Hepatocyte (in vitro differentiated cells): ENCODE measurements around the gene NELFB. TPM values are rescaled to one million over a fixed set of nuclear protein-coding genes. Genes with fewer than 3 reads are reported as not detected.

Experiments
- DNase-seq: peaks from one replicate; pipeline ENCODE4 v3.0.0-alpha.2; 2016; ENCODE audit warnings: low spot score
- H2AFZ ChIP-seq: fragments of 200-600 bp; sonication (generic); 2 replicates; pipeline ENCODE4 v1.6.0; 2016; ENCODE audit warnings: antibody characterized with exemption, mild to moderate bottlenecking
- H3K27ac ChIP-seq: fragments of 200-600 bp; sonication (generic); 2 replicates; pipeline ENCODE4 v1.5.1; 2016; ENCODE audit warnings: mild to moderate bottlenecking
- H3K27me3 ChIP-seq: fragments of 200-600 bp; sonication (generic); 2 replicates; pipeline ENCODE4 v1.6.1; 2016
- H3K36me3 ChIP-seq: fragments of 200-600 bp; sonication (generic); replicated peaks from 2 replicates; pipeline ENCODE4 v1.5.1; 2016; ENCODE audit warnings: low read depth; ENCODE audit not compliant: insufficient read depth
- H3K4me1 ChIP-seq: fragments of 200-600 bp; sonication (generic); 2 replicates; pipeline ENCODE4 v1.5.1; 2016; ENCODE audit warnings: mild to moderate bottlenecking, moderate library complexity; ENCODE audit not compliant: insufficient read depth
- H3K4me2 ChIP-seq: fragments of 200-600 bp; sonication (generic); 2 replicates; pipeline ENCODE4 v1.6.0; 2016
- H3K4me3 ChIP-seq: fragments of 200-600 bp; sonication (generic); 2 replicates; pipeline ENCODE4 v1.5.1; 2016; ENCODE audit warnings: mild to moderate bottlenecking
- H3K79me2 ChIP-seq: fragments of 200-600 bp; sonication (generic); 2 replicates; pipeline ENCODE4 v1.6.0; 2017; ENCODE audit warnings: mild to moderate bottlenecking
- H3K9me2 ChIP-seq: fragments of 200-600 bp; sonication (generic); replicated peaks from 2 replicates; pipeline ENCODE4 v1.6.0; 2017; ENCODE audit warnings: mild to moderate bottlenecking; ENCODE audit not compliant: insufficient read depth
- H3K9me3 ChIP-seq: fragments of 200-600 bp; sonication (generic); 2 replicates; pipeline ENCODE4 v1.5.1; 2016; ENCODE audit warnings: low read depth, mild to moderate bottlenecking
- H4K20me1 ChIP-seq: fragments of 200-600 bp; sonication (generic); 2 replicates; pipeline ENCODE4 v1.6.0; 2016; ENCODE audit warnings: mild to moderate bottlenecking; ENCODE audit not compliant: insufficient read depth, poor library complexity, severe bottlenecking
- EZH2 ChIP-seq: fragments of 200-600 bp; sonication (generic); IDR thresholded peaks from 2 replicates; pipeline ENCODE4 v1.6.1; 2016; ENCODE audit warnings: antibody characterized with exemption, mild to moderate bottlenecking, borderline replicate concordance
- EZH2phosphoT487 ChIP-seq: fragments of 200-600 bp; sonication (generic); IDR thresholded peaks from one replicate; pipeline ENCODE4 v1.6.1; 2018; ENCODE audit warnings: antibody characterized with exemption, mild to moderate bottlenecking, low read depth, moderate library complexity; ENCODE audit not compliant: unreplicated experiment, severe bottlenecking
- WGBS: methylation state at CpG from one replicate; pipeline ENCODE4 v1.1.6; 2016; ENCODE audit warnings: low lambda C conversion rate; ENCODE audit errors: missing lambda C conversion rate; 5-methylcytosine and 5-hydroxymethylcytosine counted together
- polyA plus RNA-seq: library from polyadenylated mRNA; unstranded; fragments of >200 nt; fragmentation: Nextera tagmentation; extraction: Ambion mirVana; gene quantifications from 2 replicates; pipeline ENCODE4 v1.2.1, GENCODE V29; 2016
- total RNA-seq: library from RNA; depleted of rRNA; stranded (reverse); fragments of >200 nt; gene quantifications from 2 replicates; pipeline ENCODE4 v1.2.3, GENCODE V29; 2014
- TF ChIP-seq, protein P1 (sequence below): fragments of 200-600 bp; sonication (generic); IDR thresholded peaks from 2 replicates; pipeline ENCODE4 v1.5.1; 2016; ENCODE audit warnings: antibody characterized with exemption, mild to moderate bottlenecking; ENCODE audit not compliant: poor library complexity

The NELFB gene
- total and polyA plus RNA-seq, 2 experiments from 2014 or later: 41.4 to 63.5 TPM

DNA sequence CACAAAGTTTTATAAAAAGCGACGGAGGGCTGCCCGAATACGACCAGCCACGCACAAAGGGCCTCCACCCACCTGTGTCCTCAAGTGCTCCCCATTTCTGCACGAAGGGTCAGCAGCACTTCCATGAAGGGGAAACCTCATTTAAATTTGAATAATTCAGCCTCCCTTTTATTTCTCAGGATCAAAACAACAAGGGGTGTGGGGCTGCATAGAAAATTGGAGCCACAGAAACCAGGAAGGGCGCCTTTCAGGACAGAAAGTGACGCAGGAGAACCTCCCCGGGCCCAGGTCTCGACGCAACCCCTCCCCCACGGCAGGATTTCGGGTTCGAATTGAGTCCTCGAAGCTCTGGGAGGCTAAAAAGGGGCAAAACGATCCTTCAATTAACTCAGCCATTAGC lies 44.8 kb downstream of the NELFB start:
- Histone ChIP-seq H3K9me2 (no peaks in the 10 kb centered on the region), H3K27ac (no peak overlapping the region), H3K9me3 (no peaks in the 10 kb centered on the region), H2AFZ (no peak overlapping the region), H3K4me3 (peak overlapping the region; percentile 68), H3K4me2 (peak overlapping the region; percentile 90), H3K36me3 (no peaks in the 10 kb centered on the region), H3K79me2 (peaks cover 9% of the 10 kb centered on the region), H3K27me3 (no peaks in the 10 kb centered on the region), H4K20me1 (peaks cover 3% of the 10 kb centered on the region), H3K4me1 (peaks cover 55% of the 10 kb centered on the region)
- 22% methylated on average over 16 of the region's 16 CpGs for WGBS
- DNase-seq: no peak
- TF ChIP-seq EZH2 (no peak), EZH2phosphoT487 (no peak)
- TF ChIP-seq, protein P1, sequence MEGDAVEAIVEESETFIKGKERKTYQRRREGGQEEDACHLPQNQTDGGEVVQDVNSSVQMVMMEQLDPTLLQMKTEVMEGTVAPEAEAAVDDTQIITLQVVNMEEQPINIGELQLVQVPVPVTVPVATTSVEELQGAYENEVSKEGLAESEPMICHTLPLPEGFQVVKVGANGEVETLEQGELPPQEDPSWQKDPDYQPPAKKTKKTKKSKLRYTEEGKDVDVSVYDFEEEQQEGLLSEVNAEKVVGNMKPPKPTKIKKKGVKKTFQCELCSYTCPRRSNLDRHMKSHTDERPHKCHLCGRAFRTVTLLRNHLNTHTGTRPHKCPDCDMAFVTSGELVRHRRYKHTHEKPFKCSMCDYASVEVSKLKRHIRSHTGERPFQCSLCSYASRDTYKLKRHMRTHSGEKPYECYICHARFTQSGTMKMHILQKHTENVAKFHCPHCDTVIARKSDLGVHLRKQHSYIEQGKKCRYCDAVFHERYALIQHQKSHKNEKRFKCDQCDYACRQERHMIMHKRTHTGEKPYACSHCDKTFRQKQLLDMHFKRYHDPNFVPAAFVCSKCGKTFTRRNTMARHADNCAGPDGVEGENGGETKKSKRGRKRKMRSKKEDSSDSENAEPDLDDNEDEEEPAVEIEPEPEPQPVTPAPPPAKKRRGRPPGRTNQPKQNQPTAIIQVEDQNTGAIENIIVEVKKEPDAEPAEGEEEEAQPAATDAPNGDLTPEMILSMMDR: no peak

DNA sequence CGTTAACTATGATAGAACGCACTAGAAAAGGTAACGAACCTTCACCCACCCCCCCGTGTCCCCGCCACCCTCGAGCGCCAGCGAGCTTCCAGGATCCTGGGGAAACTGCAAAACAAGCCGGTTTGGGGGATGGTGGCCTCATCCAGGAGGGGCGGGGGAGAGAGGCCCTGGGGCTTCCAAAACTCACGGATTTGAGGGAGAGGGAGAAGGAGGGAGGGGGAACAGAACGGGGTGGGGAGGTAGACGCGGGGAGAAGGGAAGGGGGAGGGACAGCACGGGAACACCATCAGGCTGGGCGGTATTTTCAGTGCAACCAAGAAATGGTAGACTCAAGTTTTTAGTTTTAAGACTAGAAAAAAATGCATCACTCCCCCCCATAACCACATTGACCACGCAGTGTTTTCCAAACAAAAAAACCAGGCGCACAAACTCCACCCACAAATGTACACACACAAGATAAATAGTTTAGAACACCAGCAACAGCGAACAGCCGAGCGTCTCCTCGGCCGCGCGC lies 45.5 kb downstream of the NELFB start:
- Histone ChIP-seq H3K4me1 (peaks cover 52% of the 10 kb centered on the region), H2AFZ (peak overlapping the region; percentile 57), H3K27me3 (no peaks in the 10 kb centered on the region), H3K79me2 (peaks cover 9% of the 10 kb centered on the region), H4K20me1 (peaks cover 3% of the 10 kb centered on the region), H3K4me3 (peak overlapping the region; percentile 68), H3K4me2 (peak overlapping the region; percentile 90), H3K36me3 (no peaks in the 10 kb centered on the region), H3K27ac (peak overlapping the region; percentile 15), H3K9me3 (no peaks in the 10 kb centered on the region), H3K9me2 (no peaks in the 10 kb centered on the region)
- DNase-seq: peak; percentile 47
- TF ChIP-seq, protein P1: no peak
- no peak for TF ChIP-seq EZH2phosphoT487
- no peak for TF ChIP-seq EZH2
- WGBS: 2% methylated on average over 21 of the region's 25 CpGs

DNA sequence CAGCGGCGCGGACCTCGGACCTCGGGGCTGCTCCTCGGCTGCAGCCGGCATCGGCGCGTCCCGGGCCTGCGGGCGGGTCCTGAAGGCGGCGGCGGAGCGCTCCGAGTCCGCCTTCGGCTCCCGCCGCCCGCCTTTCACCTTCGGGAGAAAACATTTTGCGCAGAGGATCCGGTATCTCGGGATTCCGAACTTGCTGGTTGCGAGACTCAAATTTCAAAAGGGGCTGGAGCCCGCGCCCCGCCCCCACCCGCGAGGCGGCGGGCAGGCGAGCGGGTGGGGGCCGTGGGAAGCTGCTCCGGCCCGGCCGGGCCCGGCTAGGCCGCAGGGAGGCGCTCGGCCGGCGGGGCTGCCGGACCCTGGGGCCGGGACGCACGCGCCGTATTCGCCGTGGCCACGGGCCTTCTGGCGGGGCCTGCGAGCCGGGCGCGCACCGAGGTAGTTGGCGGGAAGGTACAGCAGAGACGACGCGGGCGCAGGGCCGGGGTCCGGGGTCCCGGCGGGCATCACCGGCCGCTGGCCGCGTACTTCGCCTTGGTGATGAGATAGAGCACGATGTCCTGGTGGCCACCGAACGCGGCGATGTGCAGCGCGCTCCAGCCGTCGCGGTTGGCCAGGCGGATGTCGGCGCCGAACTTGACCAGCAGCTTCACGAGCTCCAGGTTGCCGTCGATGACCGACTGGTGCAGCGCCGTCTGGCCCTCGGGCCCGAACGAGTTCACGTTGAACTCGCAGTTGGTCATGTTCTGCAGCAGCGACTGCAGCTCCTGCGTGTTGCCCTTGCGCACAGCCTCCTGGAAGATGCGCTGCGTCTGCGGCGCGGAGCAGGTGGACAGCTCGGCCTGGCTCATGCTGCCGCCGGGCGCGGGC lies 46.2 kb downstream of the NELFB start:
- Histone ChIP-seq H3K27ac (peak overlapping the region; percentile 20), H3K79me2 (peaks cover 9% of the 10 kb centered on the region), H3K4me2 (peak overlapping the region; percentile 90), H3K9me2 (no peaks in the 10 kb centered on the region), H3K9me3 (no peaks in the 10 kb centered on the region), H3K4me1 (peaks cover 49% of the 10 kb centered on the region), H3K27me3 (no peaks in the 10 kb centered on the region), H3K36me3 (no peaks in the 10 kb centered on the region), H3K4me3 (peak overlapping the region; percentile 68), H2AFZ (peak overlapping the region; percentile 57), H4K20me1 (peaks cover 3% of the 10 kb centered on the region)
- TF ChIP-seq, protein P1: peak; percentile 21
- no peak for TF ChIP-seq EZH2phosphoT487
- TF ChIP-seq EZH2: no peak
- 1% methylated on average over 69 of the region's 115 CpGs for WGBS
- peak; percentile 83 for DNase-seq
